Naive B cell (primary cell): ENCODE results near the gene RTF2. TPM values are rescaled to one million over a fixed set of nuclear protein-coding genes. Genes with fewer than 3 reads are reported as not detected.
A peak's percentile ranks its signal among the peaks of the same experiment; 100 is the strongest.
"Not testable (repeated sequence)": the region's sequence is repeated elsewhere in the genome, so short reads cannot be mapped to it uniquely, and the experiment has no call there.

Experiments used
- ATAC-seq, 2 donors: fragments of 150-1000 bp; cut with Tn5 transposase; 2 replicates each; pipeline ENCODE4 v1.10.0; 2021; ENCODE audit warnings: low read depth in 2 of 2, mild to moderate bottlenecking in 2 of 2, moderate library complexity in 2 of 2
- DNase-seq: peaks from one replicate; pipeline ENCODE4 v3.0.0; 2022
- H3K27ac Mint-ChIP-seq, 6 donors: one replicate each; pipeline ENCODE4 v1.8.0; 2020 to 2022; ENCODE audit warnings: mild to moderate bottlenecking in 6 of 6, mixed read lengths in 6 of 6, moderate library complexity in 5 of 6, inconsistent platforms in 2 of 6
- H3K27me3 Mint-ChIP-seq, 3 donors: one replicate each; pipeline ENCODE4 v1.8.0; 2021 to 2022; ENCODE audit warnings: mixed read lengths in 3 of 3, mild to moderate bottlenecking in 1 of 3
- H3K36me3 Mint-ChIP-seq, 2 donors: one replicate each; pipeline ENCODE4 v1.8.0; 2020 to 2022; ENCODE audit warnings: mixed read lengths in 2 of 2, inconsistent platforms in 1 of 2, mild to moderate bottlenecking in 1 of 2
- H3K4me1 Mint-ChIP-seq, 3 donors: one replicate each; pipeline ENCODE4 v1.8.0; 2020 to 2022; ENCODE audit warnings: mixed read lengths in 3 of 3, inconsistent platforms in 1 of 3, mild to moderate bottlenecking in 1 of 3, moderate library complexity in 1 of 3
- H3K4me3 Mint-ChIP-seq, 8 donors: one replicate each; pipeline ENCODE4 v1.8.0; 2020 to 2022; ENCODE audit warnings: mild to moderate bottlenecking in 8 of 8, mixed read lengths in 8 of 8, moderate library complexity in 8 of 8, inconsistent platforms in 2 of 8
- H3K9me3 Mint-ChIP-seq, 7 donors: one replicate each; pipeline ENCODE4 v1.8.0; 2020 to 2022; ENCODE audit warnings: mixed read lengths in 7 of 7, mild to moderate bottlenecking in 5 of 7, inconsistent platforms in 2 of 7, moderate library complexity in 1 of 7
- polyA plus RNA-seq, 6 donors: library from polyadenylated mRNA; unstranded; fragments of 300-500 nt; fragmentation: Illumina TruSeq; gene quantifications; one replicate each; pipeline ENCODE4 v1.2.3, GENCODE V29; 2021; ENCODE audit warnings: low read depth in 6 of 6

Gene RTF2
- polyA plus RNA-seq, 6 donors from 2014 or later = 130 to 152 (median 141) TPM

DNA sequence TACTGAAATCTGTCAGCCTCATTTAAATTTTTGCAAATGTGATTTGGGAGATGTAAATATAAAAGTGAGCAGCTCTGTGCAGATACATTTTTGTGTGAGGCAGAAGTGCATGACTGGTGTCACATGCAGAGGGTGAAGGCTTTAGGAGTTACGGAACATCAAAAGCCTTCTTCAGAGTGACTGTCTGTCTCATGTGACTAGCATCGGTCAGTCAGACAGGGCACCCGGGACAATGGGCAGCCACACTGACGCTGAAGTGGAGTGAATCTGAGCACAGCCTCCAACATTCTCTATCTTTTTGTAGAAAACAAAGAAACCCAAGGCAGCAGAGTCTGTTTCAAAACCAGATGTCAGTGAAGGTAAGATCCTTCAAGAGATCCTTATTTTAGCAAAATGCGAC lies 48.2 kb downstream of the RTF2 start:
- H3K4me3 Mint-ChIP-seq = no peak overlapping the region
- no peak for DNase-seq

DNA sequence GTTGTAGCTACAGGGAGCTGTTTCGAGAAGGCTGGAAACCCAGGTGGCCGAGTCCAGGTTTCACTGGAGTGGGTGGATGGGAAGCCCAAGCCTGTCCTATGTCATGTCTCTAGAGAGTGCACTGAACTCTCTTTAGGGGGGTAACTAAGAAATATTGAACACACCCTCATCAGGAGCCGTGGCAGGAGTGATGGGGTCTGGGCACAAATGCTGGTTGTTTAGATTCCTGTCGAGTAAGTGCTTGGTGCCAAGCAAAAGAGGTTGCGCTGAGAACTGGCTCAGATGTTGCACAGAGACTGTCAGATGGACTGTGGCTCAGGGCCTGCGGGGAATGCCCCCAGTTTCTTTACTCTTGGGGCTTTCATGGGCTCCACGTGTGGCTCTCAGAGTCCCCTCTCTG lies 48.8 kb downstream of the RTF2 start:
- Mint-ChIP-seq H3K4me1 (no peaks in the 10 kb centered on the region), H3K9me3 (peaks cover 0 to 38% (median 29%) of the 10 kb centered on the region in 7 donors), H3K4me3 (no peak overlapping the region), H3K36me3 (peaks cover 46 to 57% of the 10 kb centered on the region in 2 donors), H3K27ac (no peak overlapping the region), H3K27me3 (no peaks in the 10 kb centered on the region)
- no peak for DNase-seq
- ATAC-seq = no peak

More for the DNA sequence above, 48.2 kb downstream of the RTF2 start:
- Mint-ChIP-seq H3K36me3 (peaks cover 46 to 55% of the 10 kb centered on the region in 2 donors), H3K27me3 (no peaks in the 10 kb centered on the region), H3K4me1 (no peaks in the 10 kb centered on the region), H3K9me3 (peaks cover 0 to 34% (median 25%) of the 10 kb centered on the region in 7 donors), H3K27ac (peak overlapping the region in 1 of 6 donors; percentile 21)
- ATAC-seq = no peak

DNA sequence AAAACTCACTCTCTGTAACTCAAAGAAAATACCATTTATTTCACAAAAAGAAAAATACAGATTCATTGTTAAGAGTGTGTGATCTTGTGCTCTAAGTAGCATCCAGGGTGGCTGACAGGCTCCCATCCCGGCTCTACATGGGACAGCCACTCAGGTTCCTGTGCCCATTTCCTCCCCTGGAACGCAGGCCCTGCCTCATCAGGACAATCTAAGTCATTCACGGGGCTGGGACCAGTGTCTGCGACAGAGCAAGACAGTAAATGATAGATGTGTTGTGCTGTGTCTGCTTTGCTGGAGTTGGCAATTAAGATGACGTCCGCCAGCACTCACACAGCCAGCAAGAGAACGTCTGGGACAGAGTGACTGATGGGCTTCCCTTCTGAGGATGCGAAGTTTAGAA lies 49.2 kb downstream of the RTF2 start:
- no peak for DNase-seq
- H3K4me1 Mint-ChIP-seq = no peaks in the 10 kb centered on the region
- H3K27me3 Mint-ChIP-seq = no peaks in the 10 kb centered on the region
- no peak overlapping the region for H3K27ac Mint-ChIP-seq
- no peak for ATAC-seq
- peaks cover 0 to 38% (median 30%) of the 10 kb centered on the region in 7 donors for H3K9me3 Mint-ChIP-seq
- no peak overlapping the region for H3K4me3 Mint-ChIP-seq
- H3K36me3 Mint-ChIP-seq = peaks cover 46 to 57% of the 10 kb centered on the region in 2 donors

DNA sequence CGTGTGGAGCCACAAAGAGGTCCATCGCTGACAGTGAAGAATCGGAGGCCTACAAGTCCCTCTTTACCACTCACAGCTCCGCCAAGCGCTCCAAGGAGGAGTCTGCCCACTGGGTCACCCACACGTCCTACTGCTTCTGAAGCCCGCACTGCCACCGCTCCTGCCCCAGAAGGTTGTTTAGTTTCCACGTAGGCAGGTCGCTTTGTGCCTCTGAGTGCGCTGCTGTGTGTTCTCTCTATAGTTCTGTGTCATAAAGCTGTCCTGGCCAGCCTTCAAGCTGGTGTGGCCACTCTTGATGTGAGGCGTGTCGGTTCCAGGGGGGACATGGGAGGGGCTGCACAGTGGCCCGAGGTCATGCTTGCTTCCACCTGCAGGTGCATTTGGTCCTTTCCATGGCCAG lies 49.7 kb downstream of the RTF2 start:
- ATAC-seq (no peak), DNase-seq (no peak)
- Mint-ChIP-seq H3K4me3 (no peak overlapping the region), H3K36me3 (peaks cover 46 to 59% of the 10 kb centered on the region in 2 donors), H3K4me1 (no peaks in the 10 kb centered on the region), H3K9me3 (peaks cover 2 to 39% (median 34%) of the 10 kb centered on the region in 7 donors), H3K27me3 (no peaks in the 10 kb centered on the region), H3K27ac (peak overlapping the region in 1 of 6 donors; percentile 84)

DNA sequence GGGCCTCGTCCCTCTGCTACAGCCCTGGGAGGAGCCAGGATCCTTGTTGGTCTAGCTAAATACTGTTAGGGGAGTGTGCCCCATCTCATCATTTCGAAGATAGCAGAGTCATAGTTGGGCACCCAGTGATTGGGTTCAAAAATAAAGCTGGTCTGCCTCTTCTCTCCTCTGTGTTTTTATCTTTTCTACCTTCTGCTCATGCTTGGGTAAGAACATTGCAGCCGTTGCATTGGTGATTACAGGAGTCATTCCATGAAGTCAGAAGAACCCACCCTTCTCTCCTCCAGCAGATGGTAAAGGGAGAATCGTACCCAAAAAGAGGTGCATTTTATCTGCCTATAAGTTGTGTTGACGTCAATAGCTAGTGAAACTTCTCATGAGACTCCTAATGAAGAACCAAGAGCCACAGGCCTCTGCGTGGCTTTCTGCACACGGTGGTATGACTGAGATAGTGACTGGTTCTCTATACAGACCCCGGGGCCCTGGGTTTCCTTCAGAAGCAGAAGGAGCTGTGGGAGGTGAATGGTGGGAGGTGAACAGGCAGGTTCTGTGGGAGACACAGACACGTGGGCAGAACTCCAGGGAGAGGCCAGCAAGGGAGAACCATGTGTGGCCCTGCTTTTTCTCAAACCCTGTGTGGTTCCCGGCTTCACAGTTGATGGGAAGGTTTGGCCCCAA lies 50.4 kb downstream of the RTF2 start:
- no peaks in the 10 kb centered on the region for H3K4me1 Mint-ChIP-seq
- ATAC-seq = no peak
- H3K27ac Mint-ChIP-seq = peak overlapping the region in 1 of 6 donors; percentile 12

DNA sequence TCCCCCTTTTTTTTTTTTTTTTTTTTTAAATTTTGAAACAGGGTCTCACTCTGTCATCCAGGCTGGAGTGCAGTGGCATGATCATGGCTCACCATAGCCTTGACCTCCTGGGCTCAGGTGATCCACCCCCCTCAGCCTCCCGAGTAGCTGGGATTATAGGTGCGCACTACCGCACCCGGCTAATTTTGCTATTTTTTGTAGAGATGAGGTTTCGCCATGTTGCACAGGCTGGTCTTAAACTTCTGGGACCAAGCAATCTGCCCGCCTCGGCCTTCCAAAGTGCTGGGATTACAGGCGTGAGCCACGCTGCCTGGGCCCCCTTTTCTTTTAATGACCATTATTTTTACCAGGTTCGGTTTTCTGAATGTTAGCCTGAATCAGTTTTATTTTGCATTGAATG lies 51.1 kb downstream of the RTF2 start:
- DNase-seq = no peak
- peaks cover 47 to 63% of the 10 kb centered on the region in 2 donors for H3K36me3 Mint-ChIP-seq
- no peak for ATAC-seq
- H3K27ac Mint-ChIP-seq = no peak overlapping the region
- H3K4me1 Mint-ChIP-seq = no peaks in the 10 kb centered on the region
- no peaks in the 10 kb centered on the region for H3K27me3 Mint-ChIP-seq
- peaks cover 5 to 44% (median 37%) of the 10 kb centered on the region in 7 donors for H3K9me3 Mint-ChIP-seq
- no peak overlapping the region for H3K4me3 Mint-ChIP-seq

More for the DNA sequence above, 50.4 kb downstream of the RTF2 start:
- no peaks in the 10 kb centered on the region for H3K27me3 Mint-ChIP-seq
- H3K36me3 Mint-ChIP-seq = peaks cover 47 to 63% of the 10 kb centered on the region in 2 donors
- no peak for DNase-seq
- no peak overlapping the region for H3K4me3 Mint-ChIP-seq
- peaks cover 5 to 44% (median 37%) of the 10 kb centered on the region in 7 donors for H3K9me3 Mint-ChIP-seq

DNA sequence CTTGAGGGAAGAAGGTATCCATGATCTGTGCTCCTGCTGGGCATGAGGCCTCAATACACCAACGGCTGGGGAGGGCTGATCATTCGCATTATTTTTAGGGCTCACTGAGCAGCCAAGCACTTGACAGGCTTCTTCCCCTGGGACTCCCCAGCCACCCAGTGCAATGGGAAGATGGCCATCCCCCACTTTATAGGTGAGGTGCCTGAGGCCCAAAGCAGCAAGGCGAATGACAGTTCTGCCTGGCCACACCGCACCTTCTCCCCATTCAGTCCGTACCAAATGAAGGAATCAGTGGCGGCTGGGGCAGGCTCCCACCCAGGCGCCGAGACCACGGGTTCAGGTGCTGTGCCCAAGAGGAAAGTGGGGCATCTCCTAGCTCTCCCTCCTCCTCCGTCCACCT lies 51.8 kb downstream of the RTF2 start:
- no peak overlapping the region for H3K4me3 Mint-ChIP-seq
- no peak for DNase-seq
- peaks cover 5 to 44% (median 37%) of the 10 kb centered on the region in 7 donors for H3K9me3 Mint-ChIP-seq
- no peaks in the 10 kb centered on the region for H3K27me3 Mint-ChIP-seq
- no peak overlapping the region for H3K27ac Mint-ChIP-seq
- peaks cover 47 to 61% of the 10 kb centered on the region in 2 donors for H3K36me3 Mint-ChIP-seq
- no peaks in the 10 kb centered on the region for H3K4me1 Mint-ChIP-seq
- no peak for ATAC-seq

DNA sequence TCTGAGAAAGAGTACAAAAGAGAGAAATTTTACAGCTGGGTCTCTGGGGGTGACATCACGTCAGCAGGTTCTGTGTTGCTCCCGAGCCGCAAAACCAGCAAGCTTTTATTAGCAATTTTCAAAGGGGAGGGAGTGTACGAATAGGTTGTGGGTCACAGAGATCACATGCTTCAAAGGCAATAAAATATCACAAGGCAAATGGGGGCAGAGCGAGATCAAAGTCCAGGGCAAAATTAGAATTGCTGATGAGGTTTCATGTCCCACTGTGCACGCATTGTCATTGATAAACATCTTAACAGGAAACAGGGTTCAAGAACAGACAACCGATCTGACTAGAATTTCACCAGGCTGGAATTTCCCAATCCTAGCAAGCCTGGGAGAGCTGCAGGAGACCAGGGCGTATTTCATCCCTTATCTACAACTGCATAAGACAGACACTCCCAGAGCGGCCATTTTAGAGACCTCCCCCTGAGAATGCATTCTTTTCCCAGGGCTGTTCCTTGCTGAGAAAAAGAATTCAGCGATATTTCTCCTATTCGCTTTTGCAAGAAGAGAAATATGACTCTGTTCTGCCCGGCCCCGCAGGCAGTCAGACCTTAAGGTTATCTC lies 52.4 kb downstream of the RTF2 start:
- H3K36me3 Mint-ChIP-seq = peaks cover 47 to 54% of the 10 kb centered on the region in 2 donors
- not testable (repeated sequence) for H3K27ac Mint-ChIP-seq, DNase-seq, ATAC-seq, H3K27me3 Mint-ChIP-seq, H3K4me3 Mint-ChIP-seq, H3K4me1 Mint-ChIP-seq
- peaks cover 5 to 44% (median 37%) of the 10 kb centered on the region in 7 donors for H3K9me3 Mint-ChIP-seq

DNA sequence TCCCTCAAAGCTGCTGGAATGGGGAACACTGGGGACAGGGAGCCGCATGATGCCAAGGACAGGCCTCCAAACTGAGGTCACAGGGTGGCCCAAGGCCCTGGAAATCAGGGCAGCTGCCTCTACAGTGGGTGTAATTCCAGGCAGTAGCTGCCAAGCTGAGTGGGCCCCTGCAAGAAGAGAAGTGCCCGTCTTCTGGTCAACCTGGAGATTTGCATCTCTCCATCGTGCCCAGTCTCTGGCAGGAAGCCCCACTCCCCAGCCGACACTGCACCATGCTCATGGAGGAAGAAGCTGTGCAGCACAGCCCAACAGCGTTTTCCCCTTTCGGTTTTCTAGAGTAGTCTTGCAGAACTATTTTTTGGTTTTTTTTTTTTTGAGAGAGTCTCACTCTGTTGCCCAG lies 53.9 kb downstream of the RTF2 start:
- ATAC-seq (no peak), DNase-seq (no peak)
- Mint-ChIP-seq H3K4me1 (no peaks in the 10 kb centered on the region), H3K27me3 (no peaks in the 10 kb centered on the region), H3K27ac (no peak overlapping the region), H3K36me3 (peaks cover 41 to 44% of the 10 kb centered on the region in 2 donors), H3K4me3 (no peak overlapping the region), H3K9me3 (peaks cover 5 to 44% (median 37%) of the 10 kb centered on the region in 7 donors)

DNA sequence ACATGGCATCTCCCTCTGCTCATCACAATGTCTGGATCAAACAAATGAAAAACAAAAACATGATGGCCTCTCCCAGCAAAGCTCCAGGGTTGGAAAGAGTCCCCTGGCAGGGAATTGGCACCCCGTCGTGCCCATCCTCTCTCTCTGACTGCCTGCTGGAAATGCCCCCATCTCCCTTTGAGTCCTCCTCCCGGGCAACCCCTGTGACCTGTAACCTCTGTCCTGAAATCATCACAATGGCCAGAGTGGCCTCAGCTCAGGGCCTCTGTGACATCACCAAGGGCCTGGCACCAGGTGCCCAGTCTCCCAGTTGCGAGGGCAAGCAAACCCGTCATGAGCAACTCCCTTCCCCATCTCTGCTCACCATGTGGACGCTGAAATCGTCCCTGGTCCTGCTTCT lies 56.0 kb downstream of the RTF2 start, which contains the start of gene FAM209A:
FAM209A (plus strand) TSS at position 301 of the 400 bp plus-strand sequence; CDS start at position 366, 65 bp downstream.
- not testable (repeated sequence) for H3K27ac Mint-ChIP-seq, DNase-seq, ATAC-seq, H3K27me3 Mint-ChIP-seq, H3K4me1 Mint-ChIP-seq
- Mint-ChIP-seq H3K9me3 (peaks cover 5 to 31% (median 26%) of the 10 kb centered on the region in 7 donors), H3K36me3 (peaks cover 21 to 24% of the 10 kb centered on the region in 2 donors), H3K4me3 (peak within 1 kb of the TSS in 1 of 8 donors; percentile 60)

DNA sequence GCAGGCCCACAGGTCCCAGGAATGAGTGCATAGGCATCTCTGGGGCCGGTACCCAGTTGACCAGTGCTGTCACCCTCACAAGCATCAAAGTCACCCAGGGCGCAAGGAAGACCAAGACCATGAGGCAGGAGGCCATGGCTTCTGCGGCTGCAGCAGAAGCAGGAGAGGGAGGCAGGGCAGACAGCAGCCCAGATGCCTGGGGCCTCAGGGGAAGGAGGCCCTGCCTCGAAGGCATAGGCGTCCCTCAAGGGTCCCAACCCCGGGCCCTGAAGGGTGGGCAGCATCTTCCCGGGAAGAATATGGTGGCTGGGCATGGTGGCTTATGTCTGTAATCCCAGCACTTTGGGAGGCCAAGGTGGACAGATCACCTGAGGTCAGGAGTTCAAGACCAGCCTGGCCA lies 59.1 kb downstream of the RTF2 start:
- Mint-ChIP-seq H3K4me1 (no peaks in the 10 kb centered on the region), H3K4me3 (peak overlapping the region in 1 of 8 donors; percentile 51), H3K27ac (no peak overlapping the region), H3K27me3 (no peaks in the 10 kb centered on the region), H3K9me3 (peaks cover 3 to 10% (median 6%) of the 10 kb centered on the region in 7 donors), H3K36me3 (peaks cover 8 to 10% of the 10 kb centered on the region in 2 donors)
- DNase-seq (no peak), ATAC-seq (no peak)

DNA sequence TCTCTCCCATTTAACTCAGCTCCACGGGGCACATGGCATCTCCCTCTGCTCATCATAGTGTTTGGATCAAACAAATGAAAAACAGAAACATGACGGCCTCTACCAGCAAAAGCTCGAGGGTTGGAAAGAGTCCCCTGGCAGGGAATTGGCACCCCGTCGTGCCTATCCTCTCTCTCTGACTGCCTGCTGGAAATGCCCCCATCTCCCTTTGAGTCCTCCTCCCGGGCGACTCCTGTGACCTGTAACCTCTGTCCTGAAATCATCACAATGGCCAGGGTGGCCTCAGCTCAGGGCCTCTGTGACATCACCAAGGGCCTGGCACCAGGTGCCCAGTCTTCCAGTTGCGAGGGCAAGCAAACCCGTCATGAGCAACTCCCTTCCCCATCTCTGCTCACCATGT lies 64.5 kb downstream of the RTF2 start, which contains the start of gene FAM209B:
FAM209B (plus strand) TSS at position 301 of the 400 bp plus-strand sequence; CDS start at position 397, 96 bp downstream.
- not testable (repeated sequence) for H3K4me1 Mint-ChIP-seq, ATAC-seq, H3K4me3 Mint-ChIP-seq, H3K9me3 Mint-ChIP-seq, DNase-seq, H3K27me3 Mint-ChIP-seq, H3K36me3 Mint-ChIP-seq
- H3K27ac Mint-ChIP-seq = peak within 1 kb of the TSS in 1 of 6 donors; percentile 64

DNA sequence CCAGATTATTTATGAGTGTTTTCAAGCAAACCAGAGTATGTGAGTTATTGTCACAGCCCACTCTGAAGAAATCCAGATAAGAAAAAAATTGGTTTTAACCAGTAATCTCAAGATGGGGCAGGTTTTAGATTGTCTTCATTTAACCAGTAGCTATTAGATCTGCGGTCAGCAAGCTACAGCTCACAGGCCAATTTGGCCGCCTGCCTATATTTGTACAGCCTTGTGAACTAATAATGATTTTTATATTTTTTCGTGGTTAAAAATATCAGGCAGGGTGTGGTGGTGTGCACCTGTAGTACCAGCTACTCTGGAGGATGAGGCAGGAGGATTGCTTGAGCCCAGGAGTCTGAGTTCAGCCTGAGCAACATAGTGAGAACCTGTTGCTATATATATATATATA lies 69.6 kb downstream of the RTF2 start:
- H3K4me1 Mint-ChIP-seq = no peaks in the 10 kb centered on the region
- H3K27ac Mint-ChIP-seq = peak overlapping the region in 1 of 6 donors; percentile 27

DNA sequence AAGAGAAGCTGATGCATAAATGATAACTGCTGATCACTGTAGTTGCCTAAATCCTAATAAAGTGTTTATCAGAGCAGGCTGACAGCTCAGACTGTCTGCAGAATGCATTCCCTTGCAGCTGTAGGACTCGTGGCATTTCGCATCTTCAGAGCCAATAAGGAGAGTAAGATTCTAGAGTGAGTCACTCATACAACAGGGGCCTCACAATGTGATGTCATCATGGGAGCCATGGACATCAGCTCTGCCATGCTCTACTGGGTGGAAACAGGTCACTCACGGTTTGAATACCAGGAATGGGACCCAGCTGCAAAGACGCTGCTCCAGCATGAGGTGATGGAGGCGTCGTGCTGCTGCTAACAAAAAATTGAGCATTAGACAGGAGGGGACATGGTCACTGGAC lies 72.0 kb downstream of the RTF2 start:
- Mint-ChIP-seq H3K4me1 (no peaks in the 10 kb centered on the region), H3K9me3 (no peaks in the 10 kb centered on the region), H3K36me3 (no peaks in the 10 kb centered on the region), H3K27ac (no peak overlapping the region), H3K27me3 (no peaks in the 10 kb centered on the region), H3K4me3 (no peak overlapping the region)
- DNase-seq = no peak
- no peak for ATAC-seq

More for the DNA sequence above, 69.6 kb downstream of the RTF2 start:
- Mint-ChIP-seq H3K27me3 (no peaks in the 10 kb centered on the region), H3K4me3 (no peak overlapping the region), H3K9me3 (no peaks in the 10 kb centered on the region), H3K36me3 (no peaks in the 10 kb centered on the region)
- no peak for DNase-seq
- no peak for ATAC-seq
